NCI-H2196 treated with DMSO at 0.1 percent for 48 hours (cell line): ENCODE measurements around the gene ACOX2.

ENCODE experiments used
- DNase-seq: peaks from one replicate; lab custom pipeline; 2025; ENCODE audit not compliant: unreplicated experiment; lab: John Stamatoyannopoulos, UW

The ACOX2 gene

DNA sequence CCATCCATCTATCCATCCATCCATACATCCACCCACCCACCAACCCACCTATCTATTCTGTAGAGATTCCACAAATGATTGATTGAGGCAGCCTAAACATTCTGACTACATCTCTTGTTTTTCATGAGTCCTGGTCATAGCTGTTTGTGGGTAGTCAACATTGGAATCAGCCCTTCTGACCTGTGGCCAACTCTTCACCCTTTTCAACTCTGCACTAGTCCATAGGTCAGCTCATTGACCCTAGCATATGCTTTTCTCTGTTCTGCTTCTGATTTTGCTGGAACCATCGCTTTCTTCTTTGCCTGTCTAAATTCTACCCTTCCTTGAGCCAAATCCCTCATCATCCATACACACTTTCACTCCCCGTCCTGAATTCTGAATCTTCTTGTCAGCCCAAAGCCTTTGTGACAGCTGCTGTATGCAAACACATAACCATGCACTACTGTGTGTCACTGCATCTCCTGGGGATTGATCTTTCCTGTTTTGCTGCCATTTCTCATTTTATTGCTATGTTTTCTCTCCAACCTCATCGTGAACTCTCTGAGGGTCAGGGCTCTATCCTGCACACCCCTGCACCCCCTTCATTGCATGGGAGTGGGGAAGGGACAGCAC, 61.9 kb downstream of the ACOX2 start:
- DNase-seq = no peak

DNA sequence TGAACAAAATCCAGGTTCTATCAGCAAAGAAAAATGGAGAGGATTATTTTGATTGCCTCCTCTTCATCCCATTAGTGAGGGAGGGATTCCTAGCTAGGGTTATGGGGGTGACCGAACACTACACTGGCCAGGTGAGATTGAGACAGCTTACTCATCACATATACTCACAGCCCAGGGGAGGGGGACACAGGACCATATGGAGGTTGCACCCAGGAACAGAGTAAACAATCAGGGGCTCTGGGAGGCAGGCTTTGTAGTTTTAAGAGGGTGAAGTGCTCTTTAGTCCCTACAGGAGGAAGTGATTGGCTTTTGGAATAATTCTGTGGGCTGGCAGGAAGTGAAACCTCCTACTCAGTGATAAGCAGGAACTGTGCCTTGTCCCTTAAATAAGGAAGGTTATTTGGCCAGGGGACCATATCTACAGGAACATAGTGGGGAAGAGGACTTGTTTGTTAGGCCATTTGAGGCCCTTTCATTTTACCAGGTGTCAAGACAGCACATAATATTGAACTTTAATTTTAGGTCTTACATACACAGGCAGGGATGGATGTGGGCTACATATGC, 62.6 kb downstream of the ACOX2 start:
- no peak for DNase-seq

DNA sequence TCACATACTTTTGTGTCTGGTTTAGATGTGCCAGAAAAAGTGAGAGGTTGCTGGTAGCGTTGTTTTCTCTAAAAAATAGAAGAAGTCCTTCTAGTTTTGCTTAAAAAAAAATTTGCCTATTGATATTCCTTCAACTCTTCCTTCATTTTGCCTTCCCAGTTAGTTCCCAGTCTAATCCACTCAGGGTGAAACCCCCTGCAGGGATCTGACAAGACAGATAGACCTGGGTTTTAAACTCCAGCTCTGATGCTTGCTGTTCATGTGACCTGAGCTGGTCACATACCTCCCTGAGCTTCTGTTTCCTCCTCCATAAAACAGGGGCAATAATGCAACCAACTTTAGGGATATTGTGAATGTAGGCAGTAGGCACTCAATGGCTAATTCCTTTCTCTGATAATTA, 63.7 kb downstream of the ACOX2 start:
- no peak for DNase-seq

DNA sequence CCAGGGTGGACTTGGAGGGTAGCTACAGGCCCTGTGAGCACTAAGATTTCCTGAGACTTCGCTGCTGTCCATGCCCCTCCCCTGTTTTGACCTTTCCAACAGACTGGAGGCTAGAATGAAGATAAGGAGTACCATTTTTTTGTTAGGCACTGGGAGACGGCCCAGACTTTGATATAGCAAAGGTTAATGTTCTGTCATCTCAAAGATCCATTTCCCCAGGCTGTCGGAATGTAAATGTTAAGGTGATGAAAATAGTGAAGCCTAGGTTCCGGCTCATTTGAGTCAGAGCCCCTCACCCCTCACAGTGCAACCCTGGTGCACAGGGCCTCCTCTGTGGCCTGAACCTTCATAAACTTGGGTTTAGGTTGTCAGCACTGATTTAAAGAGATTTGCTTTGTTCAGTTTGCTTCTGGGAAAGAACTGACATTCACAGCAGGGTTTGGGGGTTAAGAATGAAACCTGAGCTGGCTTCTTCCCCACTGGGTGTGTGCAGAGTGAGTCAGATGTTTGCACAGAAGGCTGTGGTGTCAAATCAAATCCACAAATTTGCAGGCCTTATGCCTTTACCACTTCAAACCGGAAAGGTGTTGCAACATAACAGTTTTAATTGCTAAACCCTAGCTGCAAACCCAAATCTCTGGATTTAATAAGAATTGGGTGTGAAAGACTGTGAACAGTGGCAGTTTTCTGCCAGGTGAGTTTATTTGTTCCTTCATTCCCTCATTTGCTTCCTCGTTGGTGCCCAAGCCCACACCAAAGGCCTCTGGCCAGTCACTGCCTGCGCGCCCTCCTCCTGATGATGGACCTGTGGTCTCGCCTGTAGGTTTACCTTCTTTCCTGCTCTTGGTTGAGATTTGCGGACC, 65.7 kb downstream of the ACOX2 start:
- peak; percentile 38 for DNase-seq

DNA sequence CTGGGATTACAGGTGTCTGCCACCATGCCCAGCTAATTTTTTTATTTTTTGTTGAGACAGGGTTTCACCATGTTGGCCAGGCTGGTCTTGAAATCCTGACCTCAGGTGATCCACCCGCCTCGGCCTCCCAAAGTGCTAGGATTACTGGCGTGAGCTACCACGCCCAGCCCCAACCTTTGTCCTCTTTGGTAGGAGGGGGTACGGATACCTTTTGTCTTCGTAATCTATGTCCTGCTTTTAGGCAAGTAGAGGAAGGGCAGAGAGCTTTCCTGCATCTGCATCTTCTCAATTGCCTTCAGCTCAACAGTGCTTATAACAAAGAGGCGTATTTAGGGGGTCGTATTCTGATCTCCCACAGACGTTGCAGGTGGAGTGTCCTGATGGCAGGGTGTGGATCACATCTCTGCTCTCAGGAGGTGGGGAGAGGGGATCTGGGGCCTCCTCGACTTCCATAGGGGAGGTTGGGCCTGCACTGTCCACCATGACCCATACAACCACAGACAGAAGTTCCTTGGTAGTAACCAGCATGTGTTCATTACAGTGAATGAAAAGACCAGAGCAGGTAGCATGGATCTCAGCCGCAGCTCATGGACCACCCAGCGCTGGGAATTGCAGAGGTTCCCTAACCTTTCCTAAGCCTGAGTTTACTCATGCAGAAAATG, 66.5 kb downstream of the ACOX2 start:
- no peak for DNase-seq

DNA sequence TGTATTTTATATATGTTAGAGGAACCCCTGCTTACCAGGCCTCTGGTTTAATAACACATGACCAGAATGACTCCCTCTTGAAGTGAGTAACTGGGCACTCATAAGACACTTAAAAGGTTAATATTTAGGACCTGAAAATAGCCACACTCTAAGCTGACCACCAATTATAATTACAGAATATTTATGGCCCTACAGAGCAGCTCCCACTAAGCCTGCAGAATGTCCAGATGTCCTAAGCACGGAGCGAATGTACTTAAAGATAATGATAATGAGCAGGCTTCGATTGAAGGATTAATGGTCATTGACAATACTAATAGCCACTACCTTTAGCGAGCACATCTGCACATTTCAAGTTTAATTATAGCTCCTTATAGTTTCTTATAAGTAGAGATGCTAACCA, 67.9 kb downstream of the ACOX2 start:
- no peak for DNase-seq

DNA sequence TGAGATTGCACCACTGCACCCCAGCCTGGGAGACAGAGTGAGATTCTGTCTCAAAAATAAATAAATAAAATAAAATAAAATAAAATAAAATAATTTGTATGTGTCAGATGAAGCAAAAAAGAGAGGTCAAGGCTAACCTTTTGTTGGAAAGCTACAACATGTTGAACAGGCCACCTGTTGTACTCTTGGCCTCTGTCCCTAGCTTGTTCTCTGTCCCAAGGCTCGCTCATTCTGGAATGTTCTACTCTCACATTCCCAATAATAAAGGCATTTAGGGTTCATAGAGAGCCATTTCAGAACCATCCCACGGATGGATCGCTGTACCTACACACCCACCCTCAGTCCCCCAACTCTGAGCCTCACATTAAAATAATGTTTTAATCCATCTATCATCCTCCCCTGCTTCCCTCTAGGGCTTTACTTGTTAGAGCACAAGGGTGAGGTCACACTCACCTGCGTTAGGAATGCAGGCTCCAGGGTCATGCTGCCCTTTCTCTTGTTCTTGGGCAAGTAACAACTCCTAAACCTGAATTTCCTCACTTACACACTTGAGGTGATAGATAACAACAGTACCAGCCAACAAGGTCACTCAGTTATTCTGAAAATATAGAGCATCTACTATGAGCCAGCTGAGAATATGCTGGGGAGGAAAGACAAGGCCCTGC, 70.0 kb downstream of the ACOX2 start:
- no peak for DNase-seq

DNA sequence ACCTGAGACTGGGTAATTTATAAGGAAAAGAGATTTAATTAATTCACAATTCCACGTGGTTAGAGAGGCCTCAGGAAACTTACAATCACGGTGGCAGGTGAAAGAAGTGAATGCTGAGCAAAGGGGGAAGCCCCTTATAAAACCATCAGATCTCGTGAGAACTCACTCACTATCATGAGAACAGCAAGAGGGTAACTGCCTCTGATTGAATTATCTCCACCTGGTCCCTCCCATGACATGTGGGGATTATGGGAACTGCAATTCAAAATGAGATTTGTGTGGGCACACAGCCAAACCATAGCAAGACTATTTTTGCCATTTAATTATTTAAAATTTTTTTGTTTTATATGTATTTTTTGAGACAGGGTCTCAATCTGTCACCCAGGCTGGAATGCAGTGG, 72.1 kb downstream of the ACOX2 start:
- DNase-seq = no peak

DNA sequence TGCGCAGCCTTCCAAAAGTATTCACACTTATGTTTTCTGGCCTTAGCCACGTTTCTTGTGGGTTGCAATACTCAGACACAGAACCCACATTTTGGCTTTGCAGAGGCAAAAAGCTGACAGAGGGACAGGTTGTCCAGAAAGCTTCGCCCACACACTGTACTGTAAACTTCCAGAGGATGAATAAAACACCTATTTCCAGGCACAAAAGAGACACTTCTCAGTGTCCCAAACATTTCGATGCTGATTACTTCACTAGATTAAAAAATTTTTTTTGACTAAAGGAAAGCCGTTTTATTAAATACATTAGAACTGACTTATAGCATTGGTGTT, 73.1 kb downstream of the ACOX2 start:
- DNase-seq = no peak

DNA sequence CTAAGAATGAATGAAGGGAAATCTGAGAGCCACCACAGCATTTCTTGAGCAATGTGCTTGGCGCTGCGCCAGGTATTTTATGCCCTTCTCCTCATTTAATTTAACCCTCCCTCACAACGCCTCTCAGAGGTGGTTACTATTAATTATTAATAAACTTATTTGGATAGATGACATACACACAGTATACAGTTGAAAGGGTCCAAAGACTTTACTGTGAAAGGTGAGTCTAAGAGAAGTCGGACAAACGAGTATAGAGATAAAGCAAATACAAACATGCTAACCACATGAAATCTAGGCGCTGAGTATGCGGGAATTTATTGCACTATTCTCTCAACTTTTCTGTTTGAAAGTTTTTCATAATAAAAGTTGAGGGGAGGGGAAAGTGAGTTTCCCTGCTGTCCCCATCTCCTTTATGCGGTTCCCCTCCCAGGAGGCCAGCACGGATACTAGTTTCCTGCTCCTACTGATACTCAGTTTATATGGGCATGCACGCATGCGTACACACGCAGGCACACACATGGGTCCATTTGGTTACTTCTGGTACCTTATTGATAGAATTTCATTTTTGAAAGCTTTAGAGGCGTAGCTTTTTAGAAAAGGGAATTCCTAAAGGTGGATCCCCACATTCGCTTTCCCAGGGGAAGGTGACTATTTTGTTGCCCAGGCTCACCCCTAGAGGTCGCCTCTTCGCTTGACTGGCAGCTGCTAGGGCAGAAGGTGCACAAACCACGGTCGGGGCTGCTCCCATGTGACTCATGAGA, 73.6 kb downstream of the ACOX2 start:
- DNase-seq = peak; percentile 21

DNA sequence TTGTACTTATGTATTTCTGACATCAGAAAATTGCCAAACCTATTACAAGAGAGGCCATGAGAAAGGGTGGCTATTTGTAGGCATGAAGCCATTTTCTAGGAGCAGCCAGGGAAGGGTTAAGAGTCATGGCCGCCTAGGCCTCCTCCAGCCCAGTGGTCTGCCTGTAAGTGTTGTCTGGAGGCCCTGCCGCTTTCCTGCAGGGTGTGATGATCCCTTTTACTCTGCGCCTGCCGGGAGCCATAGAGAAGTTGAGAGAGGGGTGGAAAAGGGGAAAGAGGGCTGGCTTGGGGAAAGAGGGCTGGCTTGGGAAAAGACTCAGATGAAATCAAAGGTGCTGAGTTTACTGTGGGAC, 74.2 kb downstream of the ACOX2 start:
- no peak for DNase-seq

DNA sequence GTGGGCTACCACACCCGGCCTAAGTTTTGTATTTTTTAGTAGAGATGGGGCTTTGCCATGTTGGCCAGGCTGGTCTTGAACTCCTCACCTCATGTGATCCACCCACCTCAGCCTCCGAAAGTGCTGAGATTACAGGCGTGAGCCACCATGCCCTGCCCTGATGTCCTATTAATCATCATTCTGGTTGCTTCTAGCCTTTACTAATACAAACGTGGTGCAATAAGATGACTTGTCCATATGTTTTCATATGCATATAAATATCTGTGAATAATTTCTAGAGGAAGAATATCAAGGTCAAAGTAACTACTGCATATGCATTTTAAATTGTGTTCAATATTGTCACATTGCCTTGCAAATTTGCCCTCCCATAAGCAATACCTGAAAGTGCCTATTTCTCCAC, 77.8 kb downstream of the ACOX2 start:
- no peak for DNase-seq
